ENCODE results near the gene KAZN.

The KAZN gene

DNA sequence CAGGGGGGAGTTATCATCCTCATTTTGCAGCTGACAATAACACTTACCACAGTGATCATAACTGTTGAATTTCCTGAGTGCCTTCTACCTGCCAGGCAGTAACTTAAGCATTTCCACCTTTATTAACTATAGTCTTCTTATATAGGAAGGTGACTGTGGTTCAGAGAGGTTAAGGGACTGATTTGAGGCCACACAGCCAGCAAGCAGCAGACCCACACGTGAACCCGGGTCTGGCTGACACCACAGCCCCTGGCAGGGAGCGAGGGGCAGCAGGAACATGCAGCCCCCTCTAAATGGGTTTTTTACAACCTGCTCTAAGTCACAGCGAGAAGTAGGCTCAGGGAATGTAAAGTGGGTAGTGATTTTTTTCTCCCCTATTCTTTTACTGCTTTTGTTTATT, 248.2 kb downstream of the KAZN start:
- TF ChIP-seq, protein P1, sequence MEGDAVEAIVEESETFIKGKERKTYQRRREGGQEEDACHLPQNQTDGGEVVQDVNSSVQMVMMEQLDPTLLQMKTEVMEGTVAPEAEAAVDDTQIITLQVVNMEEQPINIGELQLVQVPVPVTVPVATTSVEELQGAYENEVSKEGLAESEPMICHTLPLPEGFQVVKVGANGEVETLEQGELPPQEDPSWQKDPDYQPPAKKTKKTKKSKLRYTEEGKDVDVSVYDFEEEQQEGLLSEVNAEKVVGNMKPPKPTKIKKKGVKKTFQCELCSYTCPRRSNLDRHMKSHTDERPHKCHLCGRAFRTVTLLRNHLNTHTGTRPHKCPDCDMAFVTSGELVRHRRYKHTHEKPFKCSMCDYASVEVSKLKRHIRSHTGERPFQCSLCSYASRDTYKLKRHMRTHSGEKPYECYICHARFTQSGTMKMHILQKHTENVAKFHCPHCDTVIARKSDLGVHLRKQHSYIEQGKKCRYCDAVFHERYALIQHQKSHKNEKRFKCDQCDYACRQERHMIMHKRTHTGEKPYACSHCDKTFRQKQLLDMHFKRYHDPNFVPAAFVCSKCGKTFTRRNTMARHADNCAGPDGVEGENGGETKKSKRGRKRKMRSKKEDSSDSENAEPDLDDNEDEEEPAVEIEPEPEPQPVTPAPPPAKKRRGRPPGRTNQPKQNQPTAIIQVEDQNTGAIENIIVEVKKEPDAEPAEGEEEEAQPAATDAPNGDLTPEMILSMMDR (IDR thresholded peaks at IDR 0.05; ENCODE audit: insufficient read depth, low read length, poor library complexity, severe bottlenecking), result no peak
- Histone ChIP-seq H3K4me3 (replicated peaks; ENCODE audit: low read depth, low read length) (no peak overlapping the region), H3K36me3 (ENCODE audit: control insufficient read depth, insufficient read depth, low read length) (no peaks in the 10 kb centered on the region), H3K27me3 (replicated peaks; ENCODE audit: control insufficient read depth, insufficient read depth, low read length) (no peaks in the 10 kb centered on the region)
- DNase-seq (ENCODE audit: extremely low read depth, insufficient read length), result no peak

DNA sequence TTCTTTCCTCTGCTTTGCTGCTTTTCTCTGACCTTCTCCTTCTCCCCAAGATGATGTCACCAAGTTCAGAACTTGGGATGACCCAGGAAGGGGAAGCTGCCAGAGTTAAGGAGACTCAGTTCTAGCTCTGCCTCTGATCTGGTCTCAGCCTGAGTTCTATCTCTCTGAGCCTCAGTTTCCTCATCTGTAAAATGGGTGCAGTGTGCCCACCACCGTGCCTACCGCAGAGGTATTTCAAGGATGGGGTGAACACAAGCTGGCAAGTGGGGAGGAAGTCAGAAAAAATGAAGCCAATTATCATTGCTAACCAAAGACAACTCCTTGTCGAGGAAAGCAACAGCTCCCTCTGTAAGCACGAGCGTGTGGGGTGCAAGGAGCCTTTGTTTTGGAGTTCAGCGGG, 249.7 kb downstream of the KAZN start:
- no peak for DNase-seq (ENCODE audit: extremely low read depth, insufficient read length)
- H3K36me3 ChIP-seq (ENCODE audit: control insufficient read depth, insufficient read depth, low read length), result no peaks in the 10 kb centered on the region
- H3K4me3 ChIP-seq (replicated peaks; ENCODE audit: low read depth, low read length), result no peak overlapping the region
- TF ChIP-seq, protein P1 (IDR thresholded peaks at IDR 0.05; ENCODE audit: insufficient read depth, low read length, poor library complexity, severe bottlenecking), result no peak
- H3K27me3 ChIP-seq (replicated peaks; ENCODE audit: control insufficient read depth, insufficient read depth, low read length), result no peaks in the 10 kb centered on the region

DNA sequence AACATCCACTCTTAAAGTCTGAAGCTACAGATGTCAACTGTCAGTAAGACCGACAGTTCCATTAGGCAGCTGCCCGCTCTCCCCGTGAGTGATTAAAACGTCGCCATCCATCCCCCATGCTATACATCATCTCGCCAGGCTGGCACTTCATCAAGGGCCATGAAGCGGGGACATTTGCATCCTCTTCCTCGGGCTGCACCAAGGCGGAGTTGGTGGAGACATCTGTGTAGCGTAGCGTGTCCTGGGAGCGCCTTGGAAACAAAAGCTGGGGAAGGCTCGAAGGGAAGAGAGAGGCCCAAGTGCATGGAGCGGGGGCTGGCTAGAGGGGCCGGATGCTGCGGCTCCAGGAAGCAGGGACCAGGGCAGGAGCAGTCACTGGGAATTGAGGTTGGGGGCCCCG, 250.1 kb downstream of the KAZN start:
- DNase-seq (ENCODE audit: extremely low read depth, insufficient read length), result no peak
- TF ChIP-seq, protein P1 (IDR thresholded peaks at IDR 0.05; ENCODE audit: insufficient read depth, low read length, poor library complexity, severe bottlenecking), result no peak
- no peaks in the 10 kb centered on the region for H3K36me3 ChIP-seq (ENCODE audit: control insufficient read depth, insufficient read depth, low read length)

DNA sequence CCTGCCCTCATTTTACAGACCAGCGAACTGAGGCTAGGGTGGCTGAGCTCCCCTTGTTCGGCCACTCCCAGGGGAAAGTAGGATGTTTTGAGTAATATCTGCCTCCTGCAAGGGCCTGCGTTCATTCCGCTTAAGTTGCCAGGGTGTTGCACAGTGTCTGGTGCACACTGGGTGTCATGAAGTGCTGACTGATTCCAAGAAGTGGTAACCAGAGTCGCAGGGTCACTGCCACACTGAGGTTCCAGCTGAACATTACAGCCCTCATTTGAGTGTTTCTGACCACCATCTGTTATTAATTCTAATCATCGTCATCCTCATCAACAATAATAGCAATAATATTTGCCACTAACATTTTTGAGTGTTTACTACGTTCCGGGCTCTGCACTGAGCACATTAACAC, 250.6 kb downstream of the KAZN start:
- DNase-seq (ENCODE audit: extremely low read depth, insufficient read length), result no peak
- TF ChIP-seq, protein P1 (IDR thresholded peaks at IDR 0.05; ENCODE audit: insufficient read depth, low read length, poor library complexity, severe bottlenecking), result no peak
- Histone ChIP-seq H3K27me3 (replicated peaks; ENCODE audit: control insufficient read depth, insufficient read depth, low read length) (peaks cover 1% of the 10 kb centered on the region; the same call in 1 of the 2 replicates), H3K36me3 (ENCODE audit: control insufficient read depth, insufficient read depth, low read length) (no peaks in the 10 kb centered on the region), H3K4me3 (replicated peaks; ENCODE audit: low read depth, low read length) (no peak overlapping the region)

More for the DNA sequence above, 250.1 kb downstream of the KAZN start:
- H3K27me3 ChIP-seq (replicated peaks; ENCODE audit: control insufficient read depth, insufficient read depth, low read length), result no peaks in the 10 kb centered on the region
- H3K4me3 ChIP-seq (replicated peaks; ENCODE audit: low read depth, low read length), result no peak overlapping the region

DNA sequence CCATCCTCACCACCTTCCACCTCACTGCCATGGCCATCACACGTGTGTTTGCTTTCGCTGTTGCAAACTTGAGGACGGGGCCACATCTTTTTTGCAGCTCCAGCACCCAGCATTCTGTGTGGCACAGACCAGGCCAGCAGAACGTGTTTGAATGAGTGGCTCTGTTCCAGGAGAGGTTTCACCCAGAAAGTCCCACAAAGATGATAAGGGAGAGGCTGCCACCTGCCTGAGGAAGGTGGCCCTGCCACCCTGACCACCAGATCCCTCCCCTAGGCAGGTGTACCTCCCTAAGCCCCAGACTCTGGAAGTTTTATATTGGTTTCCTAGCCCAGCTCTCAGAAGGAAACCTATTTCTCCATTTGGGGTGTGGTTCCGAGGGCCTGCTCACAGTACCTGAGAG, 252.1 kb downstream of the KAZN start:
- peaks cover 2% of the 10 kb centered on the region; the same call in 1 of the 2 replicates for H3K27me3 ChIP-seq (replicated peaks; ENCODE audit: control insufficient read depth, insufficient read depth, low read length)
- no peaks in the 10 kb centered on the region for H3K36me3 ChIP-seq (ENCODE audit: control insufficient read depth, insufficient read depth, low read length)
- DNase-seq (ENCODE audit: extremely low read depth, insufficient read length), result no peak
- TF ChIP-seq, protein P1 (IDR thresholded peaks at IDR 0.05; ENCODE audit: insufficient read depth, low read length, poor library complexity, severe bottlenecking), result peak; percentile 27
- H3K4me3 ChIP-seq (replicated peaks; ENCODE audit: low read depth, low read length), result no peak overlapping the region

DNA sequence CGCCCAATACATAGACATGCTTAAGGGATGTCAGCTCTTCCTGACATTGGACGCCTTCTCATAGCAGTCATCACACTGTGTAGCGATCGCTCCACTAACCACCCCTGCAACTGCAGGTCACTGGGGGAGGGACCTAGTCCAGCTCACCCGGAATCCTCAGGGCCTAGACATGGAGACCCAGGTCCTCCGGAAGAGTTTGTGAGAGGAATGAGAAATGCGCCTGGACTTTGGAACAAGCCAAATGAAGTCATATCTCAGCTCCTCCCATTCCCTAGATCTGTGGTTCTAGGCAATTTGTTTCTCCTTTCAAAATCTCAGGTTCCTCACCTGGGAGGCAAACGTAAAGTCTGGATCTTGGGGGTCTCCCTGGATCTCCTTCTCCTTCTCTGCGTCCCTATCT, 253.3 kb downstream of the KAZN start:
- TF ChIP-seq, protein P1 (IDR thresholded peaks at IDR 0.05; ENCODE audit: insufficient read depth, low read length, poor library complexity, severe bottlenecking), result no peak
- DNase-seq (ENCODE audit: extremely low read depth, insufficient read length), result no peak
- peaks cover 2% of the 10 kb centered on the region; the same call in 1 of the 2 replicates for H3K27me3 ChIP-seq (replicated peaks; ENCODE audit: control insufficient read depth, insufficient read depth, low read length)
- no peak overlapping the region for H3K4me3 ChIP-seq (replicated peaks; ENCODE audit: low read depth, low read length)
- H3K36me3 ChIP-seq (ENCODE audit: control insufficient read depth, insufficient read depth, low read length), result no peaks in the 10 kb centered on the region
